Measurements from ENCODE around the gene C1orf56.

The C1orf56 gene

GRCh38 chr1:151043163-151043562 is 4.4 kb upstream of the C1orf56 start:
- Histone ChIP-seq H3K9ac (ENCODE audit: insufficient read length, low read depth) (no peak overlapping the region), H3K4me3 (ENCODE audit: insufficient read length, low read depth) (no peak overlapping the region), H3K9me3 (ENCODE audit: insufficient read depth, low read length) (no peaks in the 10 kb centered on the region), H3K4me1 (ENCODE audit: insufficient read depth, insufficient read length) (no peaks in the 10 kb centered on the region), H3K36me3 (ENCODE audit: insufficient read depth, insufficient read length, low read length) (peaks cover 3% of the 10 kb centered on the region), H3K27me3 (ENCODE audit: insufficient read depth, insufficient read length) (no peaks in the 10 kb centered on the region)
- no peak for DNase-seq (ENCODE audit: low read depth, low spot score)
- no peak for TF ChIP-seq YY1 (IDR thresholded peaks at IDR 0.05; ENCODE audit: insufficient read depth, insufficient read length)
- TF ChIP-seq ZNF274 (IDR thresholded peaks at IDR 0.05; ENCODE audit: low read depth, low read length): no peak
- no peak for TF ChIP-seq SUZ12 (IDR thresholded peaks at IDR 0.05; ENCODE audit: extremely low read depth, insufficient read depth, insufficient read length)

GRCh38 chr1:151047925-151048644 is 534 bp downstream of the C1orf56 start:
- peak; percentile 47 for TF ChIP-seq YY1 (IDR thresholded peaks at IDR 0.05; ENCODE audit: insufficient read depth, insufficient read length)
- TF ChIP-seq ZNF274 (IDR thresholded peaks at IDR 0.05; ENCODE audit: low read depth, low read length): no peak
- peak; percentile 80 for DNase-seq (ENCODE audit: low read depth, low spot score)
- Histone ChIP-seq H3K4me3 (ENCODE audit: insufficient read length, low read depth) (peak overlapping the region; percentile 83), H3K4me1 (ENCODE audit: insufficient read depth, insufficient read length) (no peaks in the 10 kb centered on the region), H3K27me3 (ENCODE audit: insufficient read depth, insufficient read length) (no peaks in the 10 kb centered on the region), H3K36me3 (ENCODE audit: insufficient read depth, insufficient read length, low read length) (peaks cover 34% of the 10 kb centered on the region), H3K9ac (ENCODE audit: insufficient read length, low read depth) (peak overlapping the region; percentile 96), H3K9me3 (ENCODE audit: insufficient read depth, low read length) (no peaks in the 10 kb centered on the region)

- H3K27me3 ChIP-seq (ENCODE audit: insufficient read depth, insufficient read length): no peaks in the 10 kb centered on the region
- TF ChIP-seq SUZ12 (IDR thresholded peaks at IDR 0.05; ENCODE audit: extremely low read depth, insufficient read depth, insufficient read length) (no peak), YY1 (IDR thresholded peaks at IDR 0.05; ENCODE audit: insufficient read depth, insufficient read length) (no peak), ZNF274 (IDR thresholded peaks at IDR 0.05; ENCODE audit: low read depth, low read length) (no peak)
- H3K9me3 ChIP-seq (ENCODE audit: insufficient read depth, low read length): no peaks in the 10 kb centered on the region
- H3K4me3 ChIP-seq (ENCODE audit: insufficient read length, low read depth): peak overlapping the region; percentile 83
- H3K36me3 ChIP-seq (ENCODE audit: insufficient read depth, insufficient read length, low read length): peaks cover 40% of the 10 kb centered on the region
- DNase-seq (ENCODE audit: low read depth, low spot score): no peak
- peak overlapping the region; percentile 96 for H3K9ac ChIP-seq (ENCODE audit: insufficient read length, low read depth)
- H3K4me1 ChIP-seq (ENCODE audit: insufficient read depth, insufficient read length): no peaks in the 10 kb centered on the region
These were observed 1.1 kb downstream of the C1orf56 start for GRCh38 chr1:151048645-151049032.

- Histone ChIP-seq H3K9ac (ENCODE audit: insufficient read length, low read depth) (no peak overlapping the region), H3K4me1 (ENCODE audit: insufficient read depth, insufficient read length) (no peaks in the 10 kb centered on the region), H3K36me3 (ENCODE audit: insufficient read depth, insufficient read length, low read length) (peaks cover 48% of the 10 kb centered on the region), H3K27me3 (ENCODE audit: insufficient read depth, insufficient read length) (no peaks in the 10 kb centered on the region), H3K9me3 (ENCODE audit: insufficient read depth, low read length) (no peaks in the 10 kb centered on the region), H3K4me3 (ENCODE audit: insufficient read length, low read depth) (no peak overlapping the region)
- DNase-seq (ENCODE audit: low read depth, low spot score): no peak
- TF ChIP-seq SUZ12 (IDR thresholded peaks at IDR 0.05; ENCODE audit: extremely low read depth, insufficient read depth, insufficient read length): no peak
- no peak for TF ChIP-seq YY1 (IDR thresholded peaks at IDR 0.05; ENCODE audit: insufficient read depth, insufficient read length)
- TF ChIP-seq ZNF274 (IDR thresholded peaks at IDR 0.05; ENCODE audit: low read depth, low read length): no peak
These were observed 1.9 kb downstream of the C1orf56 start for GRCh38 chr1:151049458-151049857.

- peaks cover under 1% of the 10 kb centered on the region for H3K4me1 ChIP-seq (ENCODE audit: insufficient read depth, insufficient read length)
- H3K4me3 ChIP-seq (ENCODE audit: insufficient read length, low read depth): no peak overlapping the region
- no peak overlapping the region for H3K9ac ChIP-seq (ENCODE audit: insufficient read length, low read depth)
- peaks cover 55% of the 10 kb centered on the region for H3K36me3 ChIP-seq (ENCODE audit: insufficient read depth, insufficient read length, low read length)
- DNase-seq (ENCODE audit: low read depth, low spot score): no peak
- TF ChIP-seq YY1 (IDR thresholded peaks at IDR 0.05; ENCODE audit: insufficient read depth, insufficient read length) (no peak), SUZ12 (IDR thresholded peaks at IDR 0.05; ENCODE audit: extremely low read depth, insufficient read depth, insufficient read length) (no peak), ZNF274 (IDR thresholded peaks at IDR 0.05; ENCODE audit: low read depth, low read length) (no peak)
- H3K27me3 ChIP-seq (ENCODE audit: insufficient read depth, insufficient read length): no peaks in the 10 kb centered on the region
- H3K9me3 ChIP-seq (ENCODE audit: insufficient read depth, low read length): no peaks in the 10 kb centered on the region
These were observed 2.6 kb downstream of the C1orf56 start for GRCh38 chr1:151050051-151050688.

- TF ChIP-seq ZNF274 (IDR thresholded peaks at IDR 0.05; ENCODE audit: low read depth, low read length): no peak
- TF ChIP-seq YY1 (IDR thresholded peaks at IDR 0.05; ENCODE audit: insufficient read depth, insufficient read length): no peak
- TF ChIP-seq SUZ12 (IDR thresholded peaks at IDR 0.05; ENCODE audit: extremely low read depth, insufficient read depth, insufficient read length): no peak
- H3K27me3 ChIP-seq (ENCODE audit: insufficient read depth, insufficient read length): no peaks in the 10 kb centered on the region
- no peak overlapping the region for H3K4me3 ChIP-seq (ENCODE audit: insufficient read length, low read depth)
- no peak overlapping the region for H3K9ac ChIP-seq (ENCODE audit: insufficient read length, low read depth)
- H3K9me3 ChIP-seq (ENCODE audit: insufficient read depth, low read length): no peaks in the 10 kb centered on the region
- H3K36me3 ChIP-seq (ENCODE audit: insufficient read depth, insufficient read length, low read length): peaks cover 68% of the 10 kb centered on the region
- H3K4me1 ChIP-seq (ENCODE audit: insufficient read depth, insufficient read length): peaks cover 12% of the 10 kb centered on the region
- no peak for DNase-seq (ENCODE audit: low read depth, low spot score)
These were observed 3.9 kb downstream of the C1orf56 start for GRCh38 chr1:151051356-151052009.

GRCh38 chr1:151054971-151055547 is 7.5 kb downstream of the C1orf56 start:
- TF ChIP-seq ZNF274 (IDR thresholded peaks at IDR 0.05; ENCODE audit: low read depth, low read length): no peak
- no peak for TF ChIP-seq SUZ12 (IDR thresholded peaks at IDR 0.05; ENCODE audit: extremely low read depth, insufficient read depth, insufficient read length)
- no peak for TF ChIP-seq YY1 (IDR thresholded peaks at IDR 0.05; ENCODE audit: insufficient read depth, insufficient read length)
- DNase-seq (ENCODE audit: low read depth, low spot score): no peak
- H3K4me3 ChIP-seq (ENCODE audit: insufficient read length, low read depth): no peak overlapping the region
- peaks cover 78% of the 10 kb centered on the region for H3K36me3 ChIP-seq (ENCODE audit: insufficient read depth, insufficient read length, low read length)
- H3K4me1 ChIP-seq (ENCODE audit: insufficient read depth, insufficient read length): peaks cover 20% of the 10 kb centered on the region
- no peak overlapping the region for H3K9ac ChIP-seq (ENCODE audit: insufficient read length, low read depth)
- H3K27me3 ChIP-seq (ENCODE audit: insufficient read depth, insufficient read length): no peaks in the 10 kb centered on the region
- H3K9me3 ChIP-seq (ENCODE audit: insufficient read depth, low read length): no peaks in the 10 kb centered on the region
